ENCODE data around the gene GJA5.

Gene GJA5

GRCh38 chr1:147760481-147761260 is at the start of gene GJA5:
Gene GJA5, minus strand, starts transcription at chr1:147760602. Its CDS starts 1,364 bp downstream, at chr1:147759238.
- H3K27ac ChIP-seq (ENCODE audit: low read depth, low read length): no peak within 1 kb of the TSS

GRCh38 chr1:147809236-147809635 is 48.8 kb upstream of the GJA5 start:
- Histone ChIP-seq H3K27ac (ENCODE audit: low read depth, low read length) (no peak overlapping the region), H3K4me1 (ENCODE audit: control insufficient read depth, insufficient read depth, low read length) (no peaks in the 10 kb centered on the region), H3K9ac (ENCODE audit: low read length) (no peak overlapping the region), H3K36me3 (ENCODE audit: control insufficient read depth, insufficient read depth, low read length) (no peaks in the 10 kb centered on the region), H3K4me3 (ENCODE audit: low read length) (no peak overlapping the region), H3K27me3 (ENCODE audit: control insufficient read depth, insufficient read depth, low read length) (no peaks in the 10 kb centered on the region)

More at GRCh38 chr1:147760481-147761260, at the start of gene GJA5:
- Histone ChIP-seq H3K4me1 (ENCODE audit: control insufficient read depth, insufficient read depth, low read length) (no peaks in the 10 kb centered on the region), H3K36me3 (ENCODE audit: control insufficient read depth, insufficient read depth, low read length) (no peaks in the 10 kb centered on the region), H3K4me3 (ENCODE audit: low read length) (no peak within 1 kb of the TSS), H3K27me3 (ENCODE audit: control insufficient read depth, insufficient read depth, low read length) (no peaks in the 10 kb centered on the region), H3K9ac (ENCODE audit: low read length) (no peak within 1 kb of the TSS)

GRCh38 chr1:147808025-147808424 is 47.6 kb upstream of the GJA5 start:
- no peaks in the 10 kb centered on the region for H3K4me1 ChIP-seq (ENCODE audit: control insufficient read depth, insufficient read depth, low read length)
- no peaks in the 10 kb centered on the region for H3K27me3 ChIP-seq (ENCODE audit: control insufficient read depth, insufficient read depth, low read length)
- no peak overlapping the region for H3K9ac ChIP-seq (ENCODE audit: low read length)
- no peaks in the 10 kb centered on the region for H3K36me3 ChIP-seq (ENCODE audit: control insufficient read depth, insufficient read depth, low read length)
- no peak overlapping the region for H3K27ac ChIP-seq (ENCODE audit: low read depth, low read length)
- H3K4me3 ChIP-seq (ENCODE audit: low read length): no peak overlapping the region

GRCh38 chr1:147807405-147807804 is 47.0 kb upstream of the GJA5 start:
- Histone ChIP-seq H3K27ac (ENCODE audit: low read depth, low read length) (no peak overlapping the region), H3K9ac (ENCODE audit: low read length) (no peak overlapping the region), H3K27me3 (ENCODE audit: control insufficient read depth, insufficient read depth, low read length) (no peaks in the 10 kb centered on the region), H3K4me1 (ENCODE audit: control insufficient read depth, insufficient read depth, low read length) (no peaks in the 10 kb centered on the region), H3K4me3 (ENCODE audit: low read length) (no peak overlapping the region), H3K36me3 (ENCODE audit: control insufficient read depth, insufficient read depth, low read length) (no peaks in the 10 kb centered on the region)

GRCh38 chr1:147804942-147805723 is 44.7 kb upstream of the GJA5 start:
- no peak overlapping the region for H3K9ac ChIP-seq (ENCODE audit: low read length)
- H3K27me3 ChIP-seq (ENCODE audit: control insufficient read depth, insufficient read depth, low read length): no peaks in the 10 kb centered on the region
- no peak overlapping the region for H3K27ac ChIP-seq (ENCODE audit: low read depth, low read length)
- no peaks in the 10 kb centered on the region for H3K36me3 ChIP-seq (ENCODE audit: control insufficient read depth, insufficient read depth, low read length)
- no peaks in the 10 kb centered on the region for H3K4me1 ChIP-seq (ENCODE audit: control insufficient read depth, insufficient read depth, low read length)
- no peak overlapping the region for H3K4me3 ChIP-seq (ENCODE audit: low read length)

DNA sequence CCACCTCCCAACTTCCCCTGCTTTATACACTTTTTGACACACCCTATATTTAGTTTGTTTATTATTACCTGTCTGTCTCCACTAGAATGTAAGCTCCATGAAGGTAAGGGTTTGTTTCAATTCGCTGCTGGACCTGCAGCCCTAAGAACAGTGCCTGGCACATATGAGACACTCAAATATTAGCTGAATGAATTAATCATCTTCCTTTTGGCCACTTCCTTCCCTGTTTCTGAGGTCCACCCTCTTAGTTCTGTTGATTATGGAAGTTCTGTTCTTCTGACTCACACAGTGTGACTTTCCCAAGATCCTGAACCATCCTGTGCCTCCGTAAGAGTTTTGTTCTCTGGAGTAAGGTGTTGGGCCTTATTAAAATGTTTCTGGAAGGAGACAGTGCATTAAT is 40.4 kb upstream of the GJA5 start:
- no peak overlapping the region for H3K4me3 ChIP-seq (ENCODE audit: low read length)
- no peaks in the 10 kb centered on the region for H3K36me3 ChIP-seq (ENCODE audit: control insufficient read depth, insufficient read depth, low read length)
- no peak overlapping the region for H3K9ac ChIP-seq (ENCODE audit: low read length)
- no peaks in the 10 kb centered on the region for H3K27me3 ChIP-seq (ENCODE audit: control insufficient read depth, insufficient read depth, low read length)
- H3K4me1 ChIP-seq (ENCODE audit: control insufficient read depth, insufficient read depth, low read length): no peaks in the 10 kb centered on the region
- no peak overlapping the region for H3K27ac ChIP-seq (ENCODE audit: low read depth, low read length)

GRCh38 chr1:147798731-147799130 is 38.3 kb upstream of the GJA5 start:
- Histone ChIP-seq H3K4me3 (ENCODE audit: low read length) (no peak overlapping the region), H3K4me1 (ENCODE audit: control insufficient read depth, insufficient read depth, low read length) (no peaks in the 10 kb centered on the region), H3K27ac (ENCODE audit: low read depth, low read length) (no peak overlapping the region), H3K9ac (ENCODE audit: low read length) (no peak overlapping the region), H3K27me3 (ENCODE audit: control insufficient read depth, insufficient read depth, low read length) (no peaks in the 10 kb centered on the region), H3K36me3 (ENCODE audit: control insufficient read depth, insufficient read depth, low read length) (no peaks in the 10 kb centered on the region)

DNA sequence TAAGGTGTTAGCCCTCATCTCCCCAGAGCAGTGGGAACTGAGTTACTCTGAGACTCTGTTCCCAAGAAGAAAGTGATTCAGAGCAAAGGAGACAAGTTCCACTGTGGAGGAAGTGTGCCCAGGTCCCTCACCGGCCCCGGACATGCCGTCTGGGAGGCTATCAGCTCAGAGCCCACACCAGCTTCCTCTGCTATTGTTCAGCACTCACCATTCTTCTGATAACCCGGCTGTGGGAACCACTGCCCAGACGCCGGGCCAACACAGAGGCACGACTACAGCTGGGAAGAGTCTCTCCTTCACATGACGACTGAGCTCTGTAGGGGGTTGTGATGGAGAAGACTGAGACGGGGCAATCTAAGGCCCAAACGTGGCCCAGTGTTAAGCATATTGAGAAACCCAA is 34.2 kb upstream of the GJA5 start:
- H3K4me1 ChIP-seq (ENCODE audit: control insufficient read depth, insufficient read depth, low read length): no peaks in the 10 kb centered on the region
- H3K4me3 ChIP-seq (ENCODE audit: low read length): no peak overlapping the region
- no peaks in the 10 kb centered on the region for H3K27me3 ChIP-seq (ENCODE audit: control insufficient read depth, insufficient read depth, low read length)
- no peak overlapping the region for H3K9ac ChIP-seq (ENCODE audit: low read length)
- no peaks in the 10 kb centered on the region for H3K36me3 ChIP-seq (ENCODE audit: control insufficient read depth, insufficient read depth, low read length)
- no peak overlapping the region for H3K27ac ChIP-seq (ENCODE audit: low read depth, low read length)

DNA sequence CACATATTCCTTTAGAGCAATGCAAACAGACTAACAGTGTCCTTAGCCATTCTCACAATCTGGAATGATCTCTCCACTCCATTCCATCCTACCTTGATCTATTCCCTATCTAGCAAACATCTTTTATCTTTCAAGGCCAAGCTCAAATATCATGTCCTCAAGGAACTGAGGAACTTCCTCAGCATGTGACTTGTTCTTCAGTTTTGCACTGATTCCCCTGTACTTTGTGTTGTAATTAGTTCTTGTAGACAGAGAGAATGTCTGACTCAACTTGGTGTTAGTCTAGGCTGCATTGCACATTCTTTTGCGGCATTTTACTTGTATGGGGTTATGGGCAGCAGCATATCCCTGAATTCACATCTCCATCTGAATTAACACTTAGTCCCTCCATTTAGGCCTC is 31.5 kb upstream of the GJA5 start:
- Histone ChIP-seq H3K4me3 (ENCODE audit: low read length) (no peak overlapping the region), H3K27ac (ENCODE audit: low read depth, low read length) (no peak overlapping the region), H3K27me3 (ENCODE audit: control insufficient read depth, insufficient read depth, low read length) (no peaks in the 10 kb centered on the region), H3K36me3 (ENCODE audit: control insufficient read depth, insufficient read depth, low read length) (no peaks in the 10 kb centered on the region), H3K9ac (ENCODE audit: low read length) (no peak overlapping the region), H3K4me1 (ENCODE audit: control insufficient read depth, insufficient read depth, low read length) (no peaks in the 10 kb centered on the region)

DNA sequence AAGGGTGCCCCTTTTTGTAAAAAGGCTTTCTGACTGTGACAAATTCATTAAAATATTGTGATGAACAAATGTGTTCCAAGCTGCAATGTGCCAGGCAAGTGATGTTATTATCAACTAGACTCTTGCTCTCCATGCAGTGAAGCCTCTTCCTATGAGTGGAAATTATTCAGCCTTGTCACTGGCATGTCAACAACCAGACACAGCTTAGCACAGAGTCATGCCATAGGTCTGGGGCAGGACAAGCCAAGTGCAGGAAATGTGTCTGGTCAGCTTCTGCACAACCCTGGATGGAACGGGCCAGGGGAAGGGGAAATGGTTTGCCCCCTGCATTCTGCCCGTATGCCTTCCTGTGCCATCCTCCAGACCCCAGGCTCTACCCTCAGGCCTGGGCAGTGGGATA is 27.4 kb upstream of the GJA5 start:
- Histone ChIP-seq H3K9ac (ENCODE audit: low read length) (no peak overlapping the region), H3K36me3 (ENCODE audit: control insufficient read depth, insufficient read depth, low read length) (no peaks in the 10 kb centered on the region), H3K27me3 (ENCODE audit: control insufficient read depth, insufficient read depth, low read length) (no peaks in the 10 kb centered on the region), H3K4me1 (ENCODE audit: control insufficient read depth, insufficient read depth, low read length) (no peaks in the 10 kb centered on the region), H3K4me3 (ENCODE audit: low read length) (no peak overlapping the region), H3K27ac (ENCODE audit: low read depth, low read length) (no peak overlapping the region)

DNA sequence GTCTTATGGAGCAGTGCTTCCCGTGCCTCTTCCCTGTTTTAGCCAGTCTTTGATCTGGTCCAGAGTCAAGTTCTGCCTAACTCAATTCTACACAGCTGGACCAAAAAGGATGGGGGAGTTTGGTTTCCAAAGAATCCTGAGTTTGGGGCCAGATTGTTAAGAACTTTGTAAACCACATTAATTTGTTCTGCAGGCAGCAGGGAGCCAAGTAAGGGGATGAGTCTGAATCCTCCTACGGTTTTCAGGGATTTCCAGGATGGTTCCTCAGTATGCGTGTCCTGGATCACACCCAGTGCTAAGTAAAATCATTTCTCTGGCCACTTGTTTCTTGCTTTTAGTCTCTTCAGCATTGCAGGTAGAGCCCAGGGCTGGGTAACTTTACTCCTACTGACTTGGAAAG is 26.1 kb upstream of the GJA5 start:
- H3K4me3 ChIP-seq (ENCODE audit: low read length): no peak overlapping the region
- no peak overlapping the region for H3K9ac ChIP-seq (ENCODE audit: low read length)
- H3K4me1 ChIP-seq (ENCODE audit: control insufficient read depth, insufficient read depth, low read length): no peaks in the 10 kb centered on the region
- H3K27ac ChIP-seq (ENCODE audit: low read depth, low read length): no peak overlapping the region
- no peaks in the 10 kb centered on the region for H3K36me3 ChIP-seq (ENCODE audit: control insufficient read depth, insufficient read depth, low read length)
- H3K27me3 ChIP-seq (ENCODE audit: control insufficient read depth, insufficient read depth, low read length): no peaks in the 10 kb centered on the region

DNA sequence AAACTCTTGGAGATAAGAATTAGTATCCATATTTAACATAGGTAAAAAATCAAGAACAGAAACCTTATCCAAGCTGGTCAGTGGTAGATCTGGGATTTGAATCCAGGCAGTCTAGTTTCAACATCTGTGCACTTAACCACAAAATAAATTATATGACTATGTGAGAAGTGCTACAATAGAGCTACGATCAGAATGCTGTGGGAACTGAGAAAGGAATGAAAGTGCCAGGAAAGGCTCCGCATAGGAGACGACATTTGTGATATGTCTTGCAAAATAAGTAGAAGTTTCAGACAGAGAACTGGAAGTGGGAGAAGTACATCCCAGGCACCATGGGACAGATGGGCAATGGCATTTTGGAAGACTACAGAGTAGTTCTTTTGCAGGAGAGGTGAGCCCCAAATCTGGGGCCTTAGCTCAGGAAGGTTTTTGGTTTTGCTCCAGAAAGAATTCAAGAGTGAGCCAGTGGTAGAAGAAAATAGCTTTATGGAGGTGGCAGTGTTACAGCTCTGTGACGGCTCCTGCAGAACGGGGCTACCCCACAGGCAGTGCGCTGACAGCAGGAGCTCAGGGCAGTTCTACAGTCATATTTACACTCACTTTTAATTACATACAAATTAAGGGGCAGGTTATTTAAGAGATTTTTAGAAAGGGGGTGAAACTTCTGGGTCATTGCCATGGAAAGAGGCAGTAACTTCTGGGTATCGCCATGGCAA is 25.5 kb upstream of the GJA5 start:
- Histone ChIP-seq H3K27me3 (ENCODE audit: control insufficient read depth, insufficient read depth, low read length) (no peaks in the 10 kb centered on the region), H3K4me3 (ENCODE audit: low read length) (no peak overlapping the region), H3K9ac (ENCODE audit: low read length) (no peak overlapping the region)

More for the DNA sequence above, 25.5 kb upstream of the GJA5 start:
- Histone ChIP-seq H3K27ac (ENCODE audit: low read depth, low read length) (no peak overlapping the region), H3K4me1 (ENCODE audit: control insufficient read depth, insufficient read depth, low read length) (no peaks in the 10 kb centered on the region), H3K36me3 (ENCODE audit: control insufficient read depth, insufficient read depth, low read length) (no peaks in the 10 kb centered on the region)

All from rectal smooth muscle tissue (tissue), 1 donor.